GM10266 (cell line): ENCODE measurements around the gene LIMS2.

Source experiments
- DNase-seq: peaks from one replicate; pipeline ENCODE4 v3.0.0; 2012; ENCODE audit errors: extremely low spot score
- CTCF ChIP-seq: IDR thresholded peaks from 2 replicates; pipeline ENCODE4 v1.5.1; 2012; ENCODE audit warnings: mild to moderate bottlenecking, low read depth; ENCODE audit not compliant: control insufficient read depth, insufficient read depth; ENCODE audit errors: missing control alignments

Gene LIMS2

GRCh38 chr2:127665267-127665893 is 9.9 kb downstream of the LIMS2 start:
- TF ChIP-seq CTCF = no peak
- DNase-seq = no peak

- no peak for DNase-seq
- no peak for TF ChIP-seq CTCF
Observed at GRCh38 chr2:127664895-127665225, 10.5 kb downstream of the LIMS2 start.

- no peak for DNase-seq
- TF ChIP-seq CTCF = no peak
Observed at GRCh38 chr2:127664065-127664894, 11.1 kb downstream of the LIMS2 start.

GRCh38 chr2:127663566-127664064 is 11.7 kb downstream of the LIMS2 start:
- no peak for TF ChIP-seq CTCF
- DNase-seq = no peak

GRCh38 chr2:127662937-127663565 is 12.3 kb downstream of the LIMS2 start:
- TF ChIP-seq CTCF = no peak
- DNase-seq = no peak

- DNase-seq = no peak
Observed at GRCh38 chr2:127661949-127662510, 13.3 kb downstream of the LIMS2 start.

More at GRCh38 chr2:127661949-127662510, 13.3 kb downstream of the LIMS2 start:
- TF ChIP-seq CTCF = no peak
